Osteocyte (in vitro differentiated cells): ENCODE measurements around the gene SHMT2. TPM values are rescaled to one million over a fixed set of nuclear protein-coding genes. Genes with fewer than 3 reads are reported as not detected.

Experiments used
- DNase-seq: peaks from one replicate; pipeline ENCODE4 v3.0.0; 2021; ENCODE audit warnings: mixed read lengths; ENCODE audit not compliant: unreplicated experiment; ENCODE audit errors: extremely low spot score
- H3K27ac Mint-ChIP-seq: one replicate; pipeline ENCODE4 v1.8.0; 2021; ENCODE audit warnings: mild to moderate bottlenecking, mixed read lengths; ENCODE audit not compliant: unreplicated experiment
- H3K27me3 Mint-ChIP-seq: one replicate; pipeline ENCODE4 v1.8.0; 2021; ENCODE audit warnings: mixed read lengths; ENCODE audit not compliant: unreplicated experiment
- H3K36me3 Mint-ChIP-seq: one replicate; pipeline ENCODE4 v1.8.0; 2021; ENCODE audit warnings: mixed read lengths; ENCODE audit not compliant: unreplicated experiment
- H3K4me1 Mint-ChIP-seq: one replicate; pipeline ENCODE4 v1.8.0; 2021; ENCODE audit warnings: mixed read lengths; ENCODE audit not compliant: unreplicated experiment
- H3K4me3 Mint-ChIP-seq: one replicate; pipeline ENCODE4 v1.8.0; 2021; ENCODE audit warnings: mild to moderate bottlenecking, moderate library complexity, mixed read lengths; ENCODE audit not compliant: unreplicated experiment
- H3K9me3 Mint-ChIP-seq: one replicate; pipeline ENCODE4 v1.8.0; 2021; ENCODE audit warnings: mixed read lengths; ENCODE audit not compliant: unreplicated experiment
- total RNA-seq: library from RNA; stranded (reverse); gene quantifications from 2 replicates; pipeline ENCODE4 v1.2.1, GENCODE V29; 2021
- TF ChIP-seq, protein P1 (sequence below): fragments of 200-600 bp; sonication (generic); IDR thresholded peaks from 2 replicates; pipeline ENCODE4 v1.5.0; 2021; ENCODE audit warnings: antibody characterized with exemption, mild to moderate bottlenecking, moderate library complexity

The SHMT2 gene
- total RNA-seq, 1 donor from 2014 or later = 263 TPM

DNA sequence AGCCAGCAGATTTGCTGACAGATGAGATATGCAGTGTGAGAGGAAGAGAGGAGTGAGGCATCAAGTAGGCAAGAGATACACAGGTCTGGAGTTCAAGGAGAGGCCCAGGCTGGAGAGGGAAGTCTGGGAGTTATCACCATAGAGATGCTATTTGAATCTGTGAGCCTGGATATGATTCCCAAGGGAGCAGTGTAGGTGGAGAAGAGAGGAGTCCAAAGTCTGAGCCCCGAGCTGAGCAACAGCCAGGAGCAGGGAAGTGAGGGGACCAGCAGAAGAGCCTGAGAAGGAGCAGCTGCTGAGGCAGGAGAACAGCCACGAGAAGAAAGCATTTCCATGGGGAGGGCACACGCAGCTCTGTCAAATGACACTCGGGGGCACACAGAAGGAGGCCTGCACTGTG is 33.1 kb upstream of the SHMT2 start:
- peaks cover 53% of the 10 kb centered on the region for H3K36me3 Mint-ChIP-seq
- H3K4me3 Mint-ChIP-seq = no peak overlapping the region
- H3K27me3 Mint-ChIP-seq = no peaks in the 10 kb centered on the region
- H3K27ac Mint-ChIP-seq = no peak overlapping the region
- DNase-seq = no peak
- no peaks in the 10 kb centered on the region for H3K4me1 Mint-ChIP-seq
- TF ChIP-seq, protein P1, sequence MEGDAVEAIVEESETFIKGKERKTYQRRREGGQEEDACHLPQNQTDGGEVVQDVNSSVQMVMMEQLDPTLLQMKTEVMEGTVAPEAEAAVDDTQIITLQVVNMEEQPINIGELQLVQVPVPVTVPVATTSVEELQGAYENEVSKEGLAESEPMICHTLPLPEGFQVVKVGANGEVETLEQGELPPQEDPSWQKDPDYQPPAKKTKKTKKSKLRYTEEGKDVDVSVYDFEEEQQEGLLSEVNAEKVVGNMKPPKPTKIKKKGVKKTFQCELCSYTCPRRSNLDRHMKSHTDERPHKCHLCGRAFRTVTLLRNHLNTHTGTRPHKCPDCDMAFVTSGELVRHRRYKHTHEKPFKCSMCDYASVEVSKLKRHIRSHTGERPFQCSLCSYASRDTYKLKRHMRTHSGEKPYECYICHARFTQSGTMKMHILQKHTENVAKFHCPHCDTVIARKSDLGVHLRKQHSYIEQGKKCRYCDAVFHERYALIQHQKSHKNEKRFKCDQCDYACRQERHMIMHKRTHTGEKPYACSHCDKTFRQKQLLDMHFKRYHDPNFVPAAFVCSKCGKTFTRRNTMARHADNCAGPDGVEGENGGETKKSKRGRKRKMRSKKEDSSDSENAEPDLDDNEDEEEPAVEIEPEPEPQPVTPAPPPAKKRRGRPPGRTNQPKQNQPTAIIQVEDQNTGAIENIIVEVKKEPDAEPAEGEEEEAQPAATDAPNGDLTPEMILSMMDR = no peak
- H3K9me3 Mint-ChIP-seq = no peaks in the 10 kb centered on the region

DNA sequence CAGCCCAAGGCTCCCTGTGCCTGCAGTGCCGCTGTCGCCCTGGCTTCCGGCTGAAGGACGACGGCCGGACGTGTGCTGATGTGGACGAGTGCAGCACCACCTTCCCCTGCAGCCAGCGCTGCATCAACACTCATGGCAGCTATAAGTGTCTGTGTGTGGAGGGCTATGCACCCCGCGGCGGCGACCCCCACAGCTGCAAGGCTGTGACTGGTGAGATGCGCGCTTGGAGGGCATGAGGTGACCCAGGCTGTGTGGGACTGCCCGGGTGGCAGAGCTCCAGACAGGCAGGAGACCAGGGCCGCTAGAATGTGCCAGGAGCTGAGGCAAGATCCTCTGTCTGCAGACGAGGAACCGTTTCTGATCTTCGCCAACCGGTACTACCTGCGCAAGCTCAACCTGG is 32.6 kb upstream of the SHMT2 start:
- Mint-ChIP-seq H3K27ac (no peak overlapping the region), H3K4me1 (no peaks in the 10 kb centered on the region), H3K36me3 (peaks cover 51% of the 10 kb centered on the region), H3K27me3 (no peaks in the 10 kb centered on the region), H3K9me3 (no peaks in the 10 kb centered on the region), H3K4me3 (no peak overlapping the region)
- no peak for DNase-seq
- TF ChIP-seq, protein P1 = no peak

DNA sequence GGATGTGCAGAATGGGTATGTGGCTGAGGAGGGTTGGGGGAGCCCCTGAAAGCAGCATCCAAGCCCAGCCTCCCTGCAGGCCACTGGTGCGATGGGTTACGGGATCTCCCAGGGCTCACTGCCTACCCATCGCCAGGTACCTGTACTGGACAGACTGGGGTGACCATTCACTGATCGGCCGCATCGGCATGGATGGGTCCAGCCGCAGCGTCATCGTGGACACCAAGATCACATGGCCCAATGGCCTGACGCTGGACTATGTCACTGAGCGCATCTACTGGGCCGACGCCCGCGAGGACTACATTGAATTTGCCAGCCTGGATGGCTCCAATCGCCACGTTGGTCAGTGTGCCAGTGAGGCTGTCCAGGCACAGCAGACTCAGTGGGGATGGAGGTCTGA is 31.2 kb upstream of the SHMT2 start:
- no peak overlapping the region for H3K27ac Mint-ChIP-seq
- TF ChIP-seq, protein P1 = no peak
- no peaks in the 10 kb centered on the region for H3K27me3 Mint-ChIP-seq
- peaks cover 52% of the 10 kb centered on the region for H3K36me3 Mint-ChIP-seq
- H3K4me1 Mint-ChIP-seq = no peaks in the 10 kb centered on the region
- no peaks in the 10 kb centered on the region for H3K9me3 Mint-ChIP-seq
- no peak for DNase-seq
- H3K4me3 Mint-ChIP-seq = no peak overlapping the region

DNA sequence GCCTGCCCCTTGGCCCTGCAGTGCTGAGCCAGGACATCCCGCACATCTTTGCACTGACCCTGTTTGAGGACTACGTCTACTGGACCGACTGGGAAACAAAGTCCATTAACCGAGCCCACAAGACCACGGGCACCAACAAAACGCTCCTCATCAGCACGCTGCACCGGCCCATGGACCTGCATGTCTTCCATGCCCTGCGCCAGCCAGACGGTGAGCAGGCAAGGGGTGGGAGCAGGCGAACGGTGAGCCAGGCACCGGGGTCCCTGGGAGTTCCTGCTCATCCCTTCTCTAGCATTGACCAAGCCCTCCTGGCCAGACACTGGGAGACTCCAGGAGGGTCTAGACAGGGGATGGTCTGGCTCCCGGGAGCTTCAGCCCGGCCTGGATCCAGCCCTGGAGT is 30.3 kb upstream of the SHMT2 start:
- no peak overlapping the region for H3K4me3 Mint-ChIP-seq
- peaks cover 58% of the 10 kb centered on the region for H3K36me3 Mint-ChIP-seq
- H3K9me3 Mint-ChIP-seq = no peaks in the 10 kb centered on the region
- H3K27ac Mint-ChIP-seq = no peak overlapping the region
- H3K27me3 Mint-ChIP-seq = no peaks in the 10 kb centered on the region
- no peak for DNase-seq
- no peaks in the 10 kb centered on the region for H3K4me1 Mint-ChIP-seq
- TF ChIP-seq, protein P1 = no peak

DNA sequence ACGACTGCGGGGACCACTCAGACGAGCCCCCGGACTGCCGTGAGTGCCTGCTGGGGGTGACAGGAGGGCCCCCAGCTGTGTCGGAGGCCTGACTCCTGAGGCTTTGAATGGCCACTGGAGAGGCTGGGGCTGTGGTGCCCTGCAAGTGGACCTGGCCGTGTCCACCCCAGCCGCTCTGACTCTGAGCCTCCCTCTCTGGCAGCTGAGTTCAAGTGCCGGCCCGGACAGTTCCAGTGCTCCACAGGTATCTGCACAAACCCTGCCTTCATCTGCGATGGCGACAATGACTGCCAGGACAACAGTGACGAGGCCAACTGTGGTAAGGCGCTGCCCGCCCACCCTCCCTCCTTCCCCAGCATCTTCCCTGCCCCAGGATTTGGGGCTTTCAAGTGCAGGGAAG is 29.0 kb upstream of the SHMT2 start:
- TF ChIP-seq, protein P1 = no peak
- no peaks in the 10 kb centered on the region for H3K27me3 Mint-ChIP-seq
- no peaks in the 10 kb centered on the region for H3K9me3 Mint-ChIP-seq
- no peak overlapping the region for H3K4me3 Mint-ChIP-seq
- DNase-seq = no peak
- H3K36me3 Mint-ChIP-seq = peaks cover 63% of the 10 kb centered on the region
- no peak overlapping the region for H3K27ac Mint-ChIP-seq
- H3K4me1 Mint-ChIP-seq = no peaks in the 10 kb centered on the region
